GM18873 (cell line): Measurements from ENCODE around the gene CASK.

Source experiments
- ATAC-seq: cut with Tn5 transposase; IDR thresholded peaks from one replicate; pipeline ENCODE4 v1.9.1; 2021; ENCODE audit warnings: mild to moderate bottlenecking, moderate library complexity, moderate number of reproducible peaks; ENCODE audit not compliant: unreplicated experiment, low FRiP score

The CASK gene

GRCh38 chrX:41857670-41858069 is 65.7 kb downstream of the CASK start:
- no peak for ATAC-seq

DNA sequence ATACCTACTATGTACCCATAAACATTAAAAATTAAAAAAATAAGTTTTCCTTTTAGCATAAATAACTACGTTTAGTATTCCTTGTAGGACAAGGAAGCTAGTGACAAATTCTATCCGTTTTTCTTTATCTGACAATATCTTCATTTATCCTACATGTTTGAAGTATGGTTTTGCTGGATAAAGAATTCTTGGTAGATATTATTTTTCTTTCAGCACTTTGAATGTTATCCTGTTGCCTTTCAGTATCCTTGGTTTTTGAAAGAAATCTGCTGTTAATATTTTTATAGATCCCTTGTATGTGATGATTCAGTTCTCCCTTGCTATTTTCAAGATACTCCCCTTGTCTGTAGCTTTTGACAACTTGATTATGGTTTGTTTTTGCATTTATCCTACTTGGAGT is 76.6 kb downstream of the CASK start:
- ATAC-seq: no peak

DNA sequence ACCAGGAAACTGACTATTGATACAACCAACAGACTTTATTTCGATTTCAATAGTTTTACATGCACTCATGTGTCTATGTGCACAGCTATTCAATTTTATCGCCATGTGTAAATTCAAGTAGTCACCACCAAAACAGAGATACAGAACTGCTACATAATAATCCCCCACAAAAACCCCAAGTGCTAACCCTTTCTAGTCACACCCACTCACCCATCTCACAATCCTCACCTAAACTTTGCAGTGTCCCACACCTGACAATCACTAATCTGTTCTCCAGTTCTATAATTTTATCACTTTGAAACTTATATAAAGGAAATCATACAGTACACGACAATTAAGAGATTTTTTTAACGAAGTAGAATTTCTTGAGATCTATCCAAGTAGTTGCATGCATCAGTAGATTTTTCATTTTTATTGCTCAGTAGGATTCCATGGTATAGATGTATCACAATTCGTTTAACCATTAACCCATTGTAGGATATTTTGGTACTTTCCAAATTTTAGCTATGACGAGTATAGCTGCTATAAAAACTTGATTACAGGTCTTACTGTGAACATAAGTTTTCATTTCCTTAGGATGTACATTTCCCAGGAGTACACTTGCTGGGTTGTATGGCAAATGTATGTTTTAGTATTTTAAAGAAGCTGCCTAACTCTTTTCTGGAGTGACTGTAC is 85.9 kb downstream of the CASK start:
- ATAC-seq: no peak

- ATAC-seq: no peak
Observed at GRCh38 chrX:41828826-41829225, 94.5 kb downstream of the CASK start.

- ATAC-seq: no peak
Observed at GRCh38 chrX:41827886-41828285, 95.5 kb downstream of the CASK start.

GRCh38 chrX:41825796-41826195 is 97.6 kb downstream of the CASK start:
- no peak for ATAC-seq

DNA sequence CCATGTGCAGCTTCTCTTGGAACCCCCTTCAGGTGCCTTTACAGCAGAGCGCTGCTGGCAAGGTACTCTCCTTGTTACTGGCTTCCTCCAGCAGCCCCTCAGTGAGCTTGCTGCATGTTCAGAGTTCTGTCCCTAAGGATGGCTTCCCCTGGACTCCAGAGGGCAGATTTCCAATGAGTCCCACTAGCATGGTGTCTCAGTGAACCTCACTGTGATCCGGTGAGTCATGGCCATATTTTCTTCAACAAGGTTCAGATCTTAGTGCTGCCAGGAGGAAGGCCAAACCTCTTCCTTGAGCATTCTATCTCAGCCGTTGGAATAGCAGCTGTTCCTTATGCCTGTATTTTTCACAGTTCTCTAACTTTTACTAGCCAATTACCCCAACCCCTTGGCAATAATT is 98.8 kb downstream of the CASK start:
- no peak for ATAC-seq

DNA sequence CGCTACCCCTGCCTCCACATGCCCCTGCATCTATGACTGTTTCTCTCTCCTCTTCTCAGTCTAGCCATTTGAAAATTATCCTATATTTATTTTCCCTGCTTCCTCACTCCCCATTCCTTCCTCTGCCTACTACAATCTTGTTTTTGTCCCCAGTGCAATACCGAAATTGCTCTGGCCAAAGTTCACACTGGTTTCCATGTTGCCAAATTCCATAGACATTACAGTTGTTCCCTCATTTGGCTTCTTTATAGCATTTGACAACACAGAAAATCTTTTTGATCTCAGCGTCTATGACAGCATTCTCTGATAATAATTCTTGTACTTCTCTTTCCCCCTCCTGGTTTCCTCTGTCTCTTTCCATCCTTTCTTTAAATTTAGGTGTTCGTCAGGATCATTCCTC is 100.0 kb downstream of the CASK start:
- no peak for ATAC-seq

DNA sequence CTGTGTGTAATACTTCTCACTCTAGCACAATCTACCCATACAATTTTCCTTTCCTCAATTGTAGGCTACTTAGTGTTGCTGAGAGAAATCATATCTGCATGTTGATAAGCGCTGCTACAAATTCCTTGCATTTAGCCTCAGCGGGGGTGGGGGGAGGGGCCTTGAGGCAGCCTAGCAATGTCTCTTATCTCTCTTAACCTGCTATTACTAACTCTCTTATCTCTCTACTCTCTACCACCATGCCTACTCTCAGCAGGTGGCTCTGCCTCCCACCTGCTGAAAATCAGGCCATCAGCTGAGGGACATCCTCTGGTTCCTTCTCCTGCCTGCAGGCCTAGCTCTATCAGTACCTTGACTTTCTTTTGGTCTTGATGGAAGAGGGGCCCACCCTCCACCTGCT is 100.5 kb downstream of the CASK start:
- no peak for ATAC-seq

DNA sequence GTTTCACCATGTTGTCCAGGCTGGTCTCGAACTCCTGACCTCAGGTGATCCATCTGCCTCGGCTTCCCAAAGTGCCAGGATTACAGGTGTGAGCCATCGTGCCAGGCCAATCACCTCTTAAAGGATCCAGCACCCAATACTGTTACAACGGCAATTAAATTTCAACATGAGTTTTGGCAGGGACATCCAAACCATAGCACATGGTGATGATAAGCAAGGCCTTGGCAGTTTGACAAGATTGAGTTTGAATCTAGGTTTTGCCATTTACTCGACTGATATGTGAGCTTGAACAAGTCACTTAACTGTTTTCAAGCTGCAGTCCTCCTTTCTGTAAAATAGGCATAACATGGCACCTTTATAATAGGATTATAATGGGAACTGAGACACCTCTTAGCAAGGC is 115.3 kb downstream of the CASK start:
- ATAC-seq: no peak

GRCh38 chrX:41802958-41803357 is 120.4 kb downstream of the CASK start:
- ATAC-seq: no peak

GRCh38 chrX:41799661-41800060 is 123.7 kb downstream of the CASK start:
- no peak for ATAC-seq

- ATAC-seq: no peak
Observed at GRCh38 chrX:41796577-41796976, 126.8 kb downstream of the CASK start.

GRCh38 chrX:41796046-41796445 is 127.3 kb downstream of the CASK start:
- no peak for ATAC-seq

- ATAC-seq: no peak
Observed at GRCh38 chrX:41789374-41789773, 134.0 kb downstream of the CASK start.

DNA sequence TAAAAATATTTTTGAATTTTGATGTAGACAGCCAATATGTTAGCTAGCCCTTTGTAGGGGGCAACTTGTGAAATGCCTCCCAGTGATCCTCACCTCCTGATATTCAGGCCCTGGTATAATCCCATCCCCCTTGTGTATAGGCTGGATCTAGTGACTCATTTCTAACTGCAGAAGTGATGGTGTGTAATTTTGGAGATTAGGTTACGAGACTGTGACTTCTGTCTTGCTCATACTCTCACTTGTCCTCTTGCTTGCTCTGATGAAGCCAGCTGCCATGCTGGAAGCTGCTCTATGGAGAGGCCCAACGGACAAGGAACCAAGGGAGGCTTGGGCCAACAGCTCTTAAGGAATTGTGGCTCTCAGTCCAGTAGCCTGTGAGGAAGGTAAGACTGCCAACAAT is 137.7 kb downstream of the CASK start:
- no peak for ATAC-seq

GRCh38 chrX:41781500-41781899 is 141.9 kb downstream of the CASK start:
- ATAC-seq: no peak

DNA sequence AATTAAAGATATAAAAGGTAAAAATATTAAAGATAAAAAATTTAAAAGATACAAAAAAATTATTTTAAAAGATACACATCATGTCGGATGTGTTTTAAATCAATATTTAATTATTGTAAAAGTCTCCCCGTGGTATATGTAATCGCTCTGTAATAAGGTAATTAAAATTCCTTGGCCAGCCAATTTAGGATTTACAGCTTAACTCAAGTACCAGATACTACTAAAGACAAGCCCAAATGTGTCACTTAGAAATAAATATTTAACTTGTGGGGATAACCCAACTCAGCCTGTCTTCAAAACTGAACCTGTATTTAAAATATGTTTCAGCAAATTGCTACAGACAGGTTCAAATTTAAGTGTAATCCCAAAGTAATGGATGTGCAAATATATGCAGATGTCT is 143.4 kb downstream of the CASK start:
- no peak for ATAC-seq

DNA sequence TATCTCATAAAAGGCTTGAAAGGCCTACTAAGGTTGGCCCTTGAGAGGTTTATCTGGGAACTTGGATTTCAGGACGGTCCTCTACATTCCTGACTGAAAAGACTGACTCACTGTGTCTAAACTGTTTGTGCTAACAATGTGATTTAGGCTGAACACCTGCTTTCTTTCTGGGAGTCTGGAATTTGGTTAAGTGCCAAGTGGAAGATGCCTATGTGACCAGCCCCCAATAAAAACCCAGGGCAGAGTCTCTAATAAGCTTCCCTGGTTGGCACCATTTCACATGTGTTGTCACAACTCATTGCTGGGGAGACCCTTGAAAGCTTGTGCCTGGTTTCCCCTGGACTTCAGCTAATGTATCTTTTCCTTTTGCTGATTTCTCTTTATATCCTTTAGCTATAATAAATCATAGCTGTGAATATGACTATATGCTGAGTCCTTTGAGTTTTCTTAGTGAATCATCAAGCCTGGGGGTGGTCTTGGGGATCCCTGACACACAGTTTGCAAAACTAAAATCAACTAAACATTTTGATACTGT is 144.3 kb downstream of the CASK start:
- ATAC-seq: no peak

DNA sequence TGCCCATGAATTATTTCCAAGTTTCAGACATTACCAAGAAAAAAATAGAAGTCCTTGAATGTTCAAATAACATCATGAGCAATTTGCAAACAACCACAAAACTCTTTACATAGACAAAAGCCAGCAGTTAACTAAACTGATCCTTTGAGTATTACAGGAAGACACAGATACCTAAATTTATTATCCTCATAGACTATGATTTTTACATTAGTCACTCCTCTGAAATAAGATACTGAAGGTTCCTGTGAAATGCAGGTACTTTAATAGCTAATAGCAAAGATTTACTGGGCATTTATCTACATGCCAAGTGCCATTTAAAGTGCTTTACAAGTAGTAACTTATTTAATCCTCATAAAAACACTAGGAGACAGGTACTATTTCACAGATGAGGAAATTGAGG is 161.7 kb downstream of the CASK start:
- ATAC-seq: no peak

- ATAC-seq: no peak
Observed at GRCh38 chrX:41761169-41761568, 162.2 kb downstream of the CASK start.

DNA sequence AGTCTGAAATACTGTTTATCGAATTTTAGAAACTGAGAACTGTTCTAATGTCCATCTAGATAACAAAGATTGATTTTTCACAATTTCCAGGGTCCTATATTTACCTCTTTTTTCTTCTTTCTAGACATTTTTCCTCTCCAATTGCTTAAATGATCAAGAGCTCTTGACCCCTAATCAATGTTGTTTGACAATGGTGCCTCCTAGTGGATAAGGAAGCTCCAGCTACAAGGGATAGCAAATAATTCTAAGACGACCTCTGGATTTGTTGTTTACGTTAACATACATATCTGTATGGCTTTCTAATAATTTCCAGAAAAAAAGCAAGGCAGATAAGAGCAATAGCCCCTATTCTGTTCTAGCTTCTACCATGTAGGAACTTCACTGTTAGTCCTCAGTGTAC is 163.5 kb downstream of the CASK start:
- ATAC-seq: no peak

DNA sequence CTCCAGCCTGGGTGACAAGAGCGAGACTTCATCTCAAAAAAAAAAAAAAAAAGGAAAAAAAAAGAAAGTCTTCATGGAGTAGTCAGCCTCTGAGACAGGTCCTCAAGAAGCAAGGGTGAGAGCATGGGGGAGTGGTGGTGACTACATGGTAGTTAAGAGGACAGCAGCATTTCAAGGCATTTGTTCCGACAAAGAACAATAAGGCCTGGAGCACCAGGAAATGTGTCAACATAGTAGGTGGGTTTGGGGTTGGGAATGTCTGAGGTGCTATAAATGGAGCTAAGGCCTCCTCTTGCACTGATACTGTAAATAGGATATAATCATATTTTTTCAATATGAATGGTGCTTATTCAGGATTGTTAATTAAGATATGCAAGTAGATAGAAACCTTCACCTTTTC is 165.0 kb downstream of the CASK start:
- no peak for ATAC-seq
